Dermis blood vessel endothelial cell (primary cell): ENCODE data around the gene HSPA5. TPM values are rescaled to one million over a fixed set of nuclear protein-coding genes. Genes with fewer than 3 reads are reported as not detected.

Experiments used
- DNase-seq: peaks from one replicate; pipeline ENCODE4 v3.0.0; 2010
- total RNA-seq: library from RNA; depleted of rRNA; stranded (reverse); fragments of >200 nt; gene quantifications from 2 replicates; pipeline ENCODE4 v1.2.3, GENCODE V29; 2014

The HSPA5 gene
- total RNA-seq, 1 donor from 2014 or later: 127 TPM

DNA sequence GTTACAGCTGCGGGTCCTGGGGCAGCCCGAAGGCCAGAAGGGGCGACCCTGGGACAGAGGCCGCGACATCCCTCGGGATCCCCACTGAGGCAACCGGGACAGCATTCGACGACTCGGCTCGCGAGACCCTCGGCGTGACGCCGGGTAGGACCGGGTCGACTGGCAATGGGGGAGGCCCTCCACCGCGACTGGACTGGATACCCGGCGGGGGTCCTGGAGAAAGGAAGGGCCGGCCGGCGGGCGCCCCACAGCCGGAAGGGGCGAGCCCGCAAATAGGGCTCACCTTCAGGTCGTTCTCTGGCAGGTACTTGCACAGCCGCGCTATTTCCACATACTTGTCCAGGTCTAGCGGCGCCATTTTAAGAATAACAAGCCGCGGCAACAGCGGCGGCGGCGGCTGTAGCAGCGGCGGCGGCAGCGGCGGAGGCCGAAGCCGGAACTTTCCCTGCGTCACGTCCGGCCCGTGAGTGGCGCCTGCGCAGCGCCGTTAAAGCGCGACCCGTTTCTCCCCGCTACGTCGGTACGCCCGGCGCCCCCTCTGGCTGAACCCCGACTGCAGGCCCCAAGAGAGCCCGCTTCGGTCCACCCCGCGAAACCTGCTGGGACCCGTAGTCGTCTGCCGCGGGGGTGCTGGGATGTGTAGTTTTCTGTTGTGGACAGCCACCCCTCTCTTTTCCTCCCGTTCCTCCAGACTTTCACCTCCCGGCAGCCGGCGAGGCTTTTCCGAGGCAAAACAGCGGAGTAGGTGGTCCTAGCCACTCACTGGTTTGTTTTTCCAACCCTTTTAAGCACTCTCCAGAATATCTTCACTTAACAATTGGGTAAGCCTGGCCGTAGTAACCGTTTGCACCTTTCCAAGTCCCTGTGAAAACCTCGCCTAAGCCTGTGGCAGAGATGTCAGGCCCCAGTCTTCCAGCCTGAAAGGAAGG is 51.5 kb downstream of the HSPA5 start, which contains the start of gene PPP6C:
TSS of gene PPP6C (minus strand) at position 443 of the 929 bp plus-strand sequence. CDS start at position 358, 85 bp downstream.
- DNase-seq: peak; percentile 98

DNA sequence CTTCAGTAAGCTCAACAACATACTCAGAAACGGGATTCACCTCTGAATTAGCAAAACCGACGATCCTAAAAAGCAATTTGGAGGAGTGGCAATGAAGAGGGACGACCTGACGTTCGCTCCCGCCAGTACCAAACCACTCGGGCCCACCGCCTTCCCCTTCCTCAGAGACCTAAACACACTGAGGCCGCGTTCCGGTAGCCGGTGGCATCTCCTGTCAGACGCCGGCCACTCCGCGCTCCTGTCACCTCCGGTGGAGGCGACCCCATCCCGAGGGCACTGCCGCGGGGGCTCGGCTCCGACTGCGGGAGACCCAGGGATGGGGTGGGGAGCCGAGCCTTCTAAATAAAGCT is 52.2 kb downstream of the HSPA5 start:
- DNase-seq: peak; percentile 42

Other genes with a start within 250 kb of the HSPA5 start
- 8.9 and 13.6 TPM in 2 replicates for gene SCAI, start 97.8 kb downstream of the HSPA5 start, total RNA-seq
- 16.7 and 28.8 TPM in 2 replicates for gene PPP6C, start 51.5 kb downstream of the HSPA5 start, total RNA-seq
- gene RABEPK, start 40.8 kb downstream of the HSPA5 start, total RNA-seq: 19.9 and 20.4 TPM in 2 replicates
- 62.5 and 63.1 TPM in 2 replicates for gene GAPVD1, start 20.5 kb upstream of the HSPA5 start, total RNA-seq